Astrocyte of the spinal cord (primary cell): ENCODE data around the gene DENND10.
"Not testable (repeated sequence)": the region's sequence is repeated elsewhere in the genome, so short reads cannot be mapped to it uniquely, and the experiment has no call there.

Experiments
- DNase-seq: peaks from one replicate; pipeline ENCODE4 v3.0.0; 2011; ENCODE audit warnings: low read depth, low spot score
- H3K4me3 ChIP-seq: 2 replicates; pipeline ENCODE4 v1.5.1; 2011; ENCODE audit warnings: low read depth, mild to moderate bottlenecking, low read length, moderate library complexity
- in situ Hi-C: cut with HindIII; loops from 2 replicates; pipeline ENCODE4 v1.10.0; 2017; ENCODE audit warnings: low sequenced_read_pairs
- TF ChIP-seq, protein P1 (sequence below): IDR thresholded peaks from 2 replicates; pipeline ENCODE4 v1.5.1; 2012; ENCODE audit warnings: low read depth, mild to moderate bottlenecking, low read length, inconsistent platforms

Gene DENND10

DNA sequence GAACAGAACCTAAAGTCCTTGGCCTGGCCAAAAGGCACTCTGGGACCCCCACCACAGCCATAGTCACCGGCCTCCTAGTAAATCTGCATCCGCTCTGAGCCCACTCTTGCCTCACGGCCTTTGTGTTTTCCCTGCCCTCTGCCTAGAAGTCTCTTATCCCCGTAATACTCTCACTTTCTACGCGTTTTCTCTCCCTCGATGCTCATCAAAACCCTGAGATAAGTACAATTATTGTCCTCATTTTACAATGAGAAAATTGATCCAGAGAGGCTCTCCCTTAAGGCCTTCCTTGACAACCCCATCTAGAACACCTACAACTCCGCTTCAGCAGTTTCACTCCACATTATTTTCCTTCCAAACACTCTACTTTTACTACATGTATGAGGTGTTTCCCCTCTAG lies 63.1 kb downstream of the DENND10 start:
- TF ChIP-seq, protein P1, sequence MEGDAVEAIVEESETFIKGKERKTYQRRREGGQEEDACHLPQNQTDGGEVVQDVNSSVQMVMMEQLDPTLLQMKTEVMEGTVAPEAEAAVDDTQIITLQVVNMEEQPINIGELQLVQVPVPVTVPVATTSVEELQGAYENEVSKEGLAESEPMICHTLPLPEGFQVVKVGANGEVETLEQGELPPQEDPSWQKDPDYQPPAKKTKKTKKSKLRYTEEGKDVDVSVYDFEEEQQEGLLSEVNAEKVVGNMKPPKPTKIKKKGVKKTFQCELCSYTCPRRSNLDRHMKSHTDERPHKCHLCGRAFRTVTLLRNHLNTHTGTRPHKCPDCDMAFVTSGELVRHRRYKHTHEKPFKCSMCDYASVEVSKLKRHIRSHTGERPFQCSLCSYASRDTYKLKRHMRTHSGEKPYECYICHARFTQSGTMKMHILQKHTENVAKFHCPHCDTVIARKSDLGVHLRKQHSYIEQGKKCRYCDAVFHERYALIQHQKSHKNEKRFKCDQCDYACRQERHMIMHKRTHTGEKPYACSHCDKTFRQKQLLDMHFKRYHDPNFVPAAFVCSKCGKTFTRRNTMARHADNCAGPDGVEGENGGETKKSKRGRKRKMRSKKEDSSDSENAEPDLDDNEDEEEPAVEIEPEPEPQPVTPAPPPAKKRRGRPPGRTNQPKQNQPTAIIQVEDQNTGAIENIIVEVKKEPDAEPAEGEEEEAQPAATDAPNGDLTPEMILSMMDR: no peak
- in situ Hi-C loops: no loop called here
- H3K4me3 ChIP-seq: no peak overlapping the region
- DNase-seq: no peak

DNA sequence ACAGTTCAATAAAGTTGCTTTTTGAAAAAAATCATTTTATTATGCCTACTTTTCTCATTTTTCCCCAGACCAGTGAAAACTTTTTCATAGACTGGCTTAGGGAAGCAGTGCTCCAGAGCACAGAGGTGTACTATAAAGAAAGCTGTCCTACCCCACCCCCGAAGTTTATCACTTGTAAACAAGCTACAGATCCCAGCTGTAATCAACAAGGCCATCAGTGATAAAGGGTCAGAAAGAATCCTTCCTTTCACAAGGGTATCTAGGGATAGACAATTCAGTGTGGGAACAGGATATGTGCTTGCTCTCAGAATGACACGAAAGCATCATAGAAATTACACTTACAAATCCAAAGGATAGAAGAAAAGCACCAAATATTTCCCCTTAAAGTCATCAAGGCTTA lies 70.2 kb downstream of the DENND10 start:
- H3K4me3 ChIP-seq: no peak overlapping the region
- TF ChIP-seq, protein P1: no peak
- in situ Hi-C loops: no loop called here
- no peak for DNase-seq

DNA sequence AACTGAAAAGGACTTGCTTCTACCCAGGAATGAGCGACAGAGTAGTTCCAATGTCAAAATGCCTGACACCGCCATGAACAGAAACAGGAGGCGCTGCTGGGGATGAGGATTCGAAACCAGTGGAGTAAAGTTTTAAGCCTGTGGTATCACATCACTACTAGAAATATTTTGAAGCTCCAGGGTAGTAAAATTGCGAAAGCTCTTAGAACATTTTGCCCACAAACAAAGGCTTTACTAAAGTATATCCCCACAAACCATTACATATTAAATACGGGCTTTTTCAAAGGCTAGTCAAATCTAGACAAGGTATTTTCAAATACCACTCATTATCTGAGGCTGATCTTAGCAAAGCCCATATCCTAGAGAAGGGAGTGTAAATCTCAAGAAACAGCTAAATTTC lies 72.3 kb downstream of the DENND10 start:
- in situ Hi-C loops: no loop called here
- TF ChIP-seq, protein P1: no peak
- DNase-seq: no peak
- no peak overlapping the region for H3K4me3 ChIP-seq

DNA sequence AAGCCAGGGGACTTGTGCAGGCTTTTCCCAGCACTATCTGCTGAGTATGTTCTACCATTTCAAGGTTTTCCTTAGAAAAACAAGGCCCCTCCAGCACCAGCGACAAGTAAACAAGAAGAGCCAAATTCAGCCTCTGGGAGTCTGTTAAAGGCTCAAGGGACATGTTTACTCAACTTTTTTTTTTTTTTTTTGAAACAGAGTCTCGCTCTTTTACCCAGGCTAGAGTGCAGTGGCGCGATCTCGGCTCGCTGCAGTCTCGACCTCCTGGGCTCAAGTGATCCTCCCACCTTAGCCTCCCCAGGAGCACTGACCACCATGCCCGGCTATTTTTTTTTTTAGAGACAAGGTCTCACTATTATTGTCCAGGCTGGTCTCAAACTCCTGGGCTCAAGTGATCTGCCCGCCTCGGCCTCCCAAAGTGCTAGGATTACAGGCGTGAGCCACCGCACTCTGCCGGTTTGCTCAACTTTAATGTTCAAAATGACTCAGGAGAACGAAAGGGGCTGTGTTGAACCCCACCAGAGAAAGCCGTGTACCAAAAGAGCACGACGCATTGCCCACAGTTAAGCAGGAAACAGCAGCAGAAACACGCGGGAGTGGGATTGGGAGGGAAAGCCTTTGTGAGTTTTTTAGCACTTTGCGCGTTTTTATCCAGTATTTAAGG lies 73.9 kb downstream of the DENND10 start:
- TF ChIP-seq, protein P1: no peak
- H3K4me3 ChIP-seq: peak overlapping the region; percentile 96
- in situ Hi-C loops: no loop called here
- DNase-seq: no peak

DNA sequence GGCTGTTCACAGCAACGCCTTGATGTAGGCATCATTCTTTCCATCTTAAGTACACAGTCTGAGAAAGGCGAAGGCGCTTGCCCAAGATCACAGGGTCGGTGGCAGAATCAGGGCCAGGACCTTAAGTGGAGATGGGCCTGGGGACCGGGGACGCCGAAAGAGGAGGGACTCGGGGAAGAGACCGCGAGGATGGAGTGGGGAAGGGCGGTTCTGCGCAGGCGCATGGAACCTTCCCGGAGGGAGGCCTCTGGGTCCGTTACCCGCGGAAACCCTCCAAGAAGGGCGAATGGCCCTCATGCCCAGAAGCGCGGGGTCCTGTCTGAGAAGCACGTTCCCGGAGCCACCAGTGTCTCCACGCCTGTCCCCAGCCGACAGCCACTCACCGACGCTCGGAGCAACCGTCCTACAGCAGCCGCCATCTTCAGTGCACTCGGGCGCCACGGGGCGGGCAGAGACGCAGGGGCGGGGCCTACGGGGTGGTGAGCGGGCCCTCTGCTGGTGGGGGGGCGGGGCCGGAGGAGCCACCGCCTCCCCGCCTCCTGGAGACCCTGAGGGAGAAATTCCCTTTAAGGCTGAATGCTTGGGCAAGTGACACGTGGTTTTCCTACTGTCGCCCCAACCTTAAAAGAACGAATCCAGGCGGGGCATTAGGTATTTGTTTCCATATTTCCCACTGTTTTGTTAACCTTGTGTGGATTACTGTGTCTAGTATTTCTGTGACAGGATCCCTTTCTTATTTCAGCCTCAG lies 74.6 kb downstream of the DENND10 start, which contains the start of gene PRDX3:
Gene PRDX3 (minus strand): TSS at position 441 of the 748 bp plus-strand sequence. CDS start 22 bp downstream, at position 419.
- in situ Hi-C loops: no loop called here
- TF ChIP-seq, protein P1: no peak
- peak within 1 kb of the TSS; percentile 96 for H3K4me3 ChIP-seq
- DNase-seq: peak; percentile 92

DNA sequence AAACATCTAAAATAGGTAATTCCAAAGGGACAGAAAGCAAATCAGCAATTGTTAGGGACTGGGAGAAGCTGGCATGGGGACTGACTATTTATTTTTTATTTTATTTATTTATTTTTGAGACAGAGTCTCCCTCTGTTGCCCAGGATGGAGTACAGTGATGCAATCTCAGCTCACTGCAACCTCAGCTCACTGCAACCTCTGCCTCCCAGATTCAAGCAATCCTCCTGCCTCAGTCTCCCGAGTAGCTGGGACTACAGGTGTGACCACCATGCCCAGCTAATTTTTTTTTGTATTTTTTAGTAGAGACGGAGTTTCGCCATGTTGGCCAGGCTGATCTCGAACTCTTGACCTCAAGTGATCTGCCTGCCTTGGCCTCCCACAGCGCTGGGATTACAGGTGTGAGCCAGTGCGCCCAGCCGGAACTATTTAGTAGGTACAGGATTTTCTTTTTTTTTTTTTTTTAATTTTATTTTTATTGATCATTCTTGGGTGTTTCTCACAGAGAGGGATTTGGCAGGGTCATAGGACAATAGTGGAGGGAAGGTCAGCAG lies 77.0 kb downstream of the DENND10 start:
- DNase-seq, H3K4me3 ChIP-seq, in situ Hi-C loops: not testable (repeated sequence)
